Measurements from ENCODE around the gene LTF.
"Not testable (repeated sequence)": the region's sequence is repeated elsewhere in the genome, so short reads cannot be mapped to it uniquely, and the experiment has no call there.

LTF gene

GRCh38 chr3:46400000-46400734 lies 64.5 kb downstream of the LTF start:
- no peak overlapping the region for H3K9ac ChIP-seq (ENCODE audit: low read length)
- H3K4me3 ChIP-seq (ENCODE audit: low read length): no peak overlapping the region
- no peaks in the 10 kb centered on the region for H3K9me3 ChIP-seq (ENCODE audit: control insufficient read depth, low read length)
- H3K4me1 ChIP-seq (ENCODE audit: control insufficient read depth, insufficient read depth, low read length): peaks cover 9% of the 10 kb centered on the region
- no peaks in the 10 kb centered on the region for H3K27me3 ChIP-seq (ENCODE audit: control insufficient read depth, insufficient read depth, low read length)
- H3K36me3 ChIP-seq (ENCODE audit: control insufficient read depth, insufficient read depth, low read length): no peaks in the 10 kb centered on the region

GRCh38 chr3:46399557-46399956 lies 65.1 kb downstream of the LTF start:
- H3K9me3 ChIP-seq (ENCODE audit: control insufficient read depth, low read length): no peaks in the 10 kb centered on the region
- no peak overlapping the region for H3K9ac ChIP-seq (ENCODE audit: low read length)
- no peak overlapping the region for H3K4me3 ChIP-seq (ENCODE audit: low read length)

GRCh38 chr3:46399098-46399497 lies 65.6 kb downstream of the LTF start:
- H3K9ac ChIP-seq (ENCODE audit: low read length): no peak overlapping the region
- H3K4me3 ChIP-seq (ENCODE audit: low read length): no peak overlapping the region
- H3K27me3 ChIP-seq (ENCODE audit: control insufficient read depth, insufficient read depth, low read length): no peaks in the 10 kb centered on the region

More at GRCh38 chr3:46399557-46399956, 65.1 kb downstream of the LTF start:
- Histone ChIP-seq H3K27me3 (ENCODE audit: control insufficient read depth, insufficient read depth, low read length) (no peaks in the 10 kb centered on the region), H3K4me1 (ENCODE audit: control insufficient read depth, insufficient read depth, low read length) (peaks cover 3% of the 10 kb centered on the region), H3K36me3 (ENCODE audit: control insufficient read depth, insufficient read depth, low read length) (no peaks in the 10 kb centered on the region)

GRCh38 chr3:46398186-46398955 lies 66.3 kb downstream of the LTF start:
- Histone ChIP-seq H3K36me3 (ENCODE audit: control insufficient read depth, insufficient read depth, low read length) (no peaks in the 10 kb centered on the region), H3K4me3 (ENCODE audit: low read length) (no peak overlapping the region), H3K4me1 (ENCODE audit: control insufficient read depth, insufficient read depth, low read length) (no peaks in the 10 kb centered on the region), H3K27me3 (ENCODE audit: control insufficient read depth, insufficient read depth, low read length) (no peaks in the 10 kb centered on the region), H3K9ac (ENCODE audit: low read length) (no peak overlapping the region), H3K9me3 (ENCODE audit: control insufficient read depth, low read length) (no peaks in the 10 kb centered on the region)

More at GRCh38 chr3:46399098-46399497, 65.6 kb downstream of the LTF start:
- H3K9me3 ChIP-seq (ENCODE audit: control insufficient read depth, low read length): no peaks in the 10 kb centered on the region
- H3K36me3 ChIP-seq (ENCODE audit: control insufficient read depth, insufficient read depth, low read length): no peaks in the 10 kb centered on the region
- H3K4me1 ChIP-seq (ENCODE audit: control insufficient read depth, insufficient read depth, low read length): no peaks in the 10 kb centered on the region

GRCh38 chr3:46397111-46397510 lies 67.6 kb downstream of the LTF start:
- no peaks in the 10 kb centered on the region for H3K27me3 ChIP-seq (ENCODE audit: control insufficient read depth, insufficient read depth, low read length)
- H3K9ac ChIP-seq (ENCODE audit: low read length): no peak overlapping the region
- no peaks in the 10 kb centered on the region for H3K9me3 ChIP-seq (ENCODE audit: control insufficient read depth, low read length)
- H3K36me3 ChIP-seq (ENCODE audit: control insufficient read depth, insufficient read depth, low read length): no peaks in the 10 kb centered on the region
- no peaks in the 10 kb centered on the region for H3K4me1 ChIP-seq (ENCODE audit: control insufficient read depth, insufficient read depth, low read length)
- H3K4me3 ChIP-seq (ENCODE audit: low read length): no peak overlapping the region

GRCh38 chr3:46395766-46396530 lies 68.8 kb downstream of the LTF start:
- Histone ChIP-seq H3K36me3 (ENCODE audit: control insufficient read depth, insufficient read depth, low read length) (no peaks in the 10 kb centered on the region), H3K9ac (ENCODE audit: low read length) (no peak overlapping the region), H3K9me3 (ENCODE audit: control insufficient read depth, low read length) (no peaks in the 10 kb centered on the region), H3K4me1 (ENCODE audit: control insufficient read depth, insufficient read depth, low read length) (no peaks in the 10 kb centered on the region), H3K4me3 (ENCODE audit: low read length) (no peak overlapping the region), H3K27me3 (ENCODE audit: control insufficient read depth, insufficient read depth, low read length) (no peaks in the 10 kb centered on the region)

- no peak overlapping the region for H3K4me3 ChIP-seq (ENCODE audit: low read length)
- no peaks in the 10 kb centered on the region for H3K27me3 ChIP-seq (ENCODE audit: control insufficient read depth, insufficient read depth, low read length)
- H3K4me1 ChIP-seq (ENCODE audit: control insufficient read depth, insufficient read depth, low read length): no peaks in the 10 kb centered on the region
- no peaks in the 10 kb centered on the region for H3K9me3 ChIP-seq (ENCODE audit: control insufficient read depth, low read length)
- H3K9ac ChIP-seq (ENCODE audit: low read length): no peak overlapping the region
- no peaks in the 10 kb centered on the region for H3K36me3 ChIP-seq (ENCODE audit: control insufficient read depth, insufficient read depth, low read length)
These were observed 69.5 kb downstream of the LTF start for GRCh38 chr3:46395210-46395661.

- Histone ChIP-seq H3K4me3 (ENCODE audit: low read length) (no peak overlapping the region), H3K9me3 (ENCODE audit: control insufficient read depth, low read length) (no peaks in the 10 kb centered on the region)
These were observed 70.9 kb downstream of the LTF start for GRCh38 chr3:46393554-46394434.

GRCh38 chr3:46393011-46393410 lies 71.7 kb downstream of the LTF start:
- H3K9me3 ChIP-seq (ENCODE audit: control insufficient read depth, low read length): no peaks in the 10 kb centered on the region
- H3K4me1 ChIP-seq (ENCODE audit: control insufficient read depth, insufficient read depth, low read length): no peaks in the 10 kb centered on the region
- H3K9ac ChIP-seq (ENCODE audit: low read length): no peak overlapping the region
- no peaks in the 10 kb centered on the region for H3K27me3 ChIP-seq (ENCODE audit: control insufficient read depth, insufficient read depth, low read length)
- no peak overlapping the region for H3K4me3 ChIP-seq (ENCODE audit: low read length)
- H3K36me3 ChIP-seq (ENCODE audit: control insufficient read depth, insufficient read depth, low read length): no peaks in the 10 kb centered on the region

More at GRCh38 chr3:46393554-46394434, 70.9 kb downstream of the LTF start:
- Histone ChIP-seq H3K36me3 (ENCODE audit: control insufficient read depth, insufficient read depth, low read length) (no peaks in the 10 kb centered on the region), H3K9ac (ENCODE audit: low read length) (no peak overlapping the region), H3K4me1 (ENCODE audit: control insufficient read depth, insufficient read depth, low read length) (no peaks in the 10 kb centered on the region), H3K27me3 (ENCODE audit: control insufficient read depth, insufficient read depth, low read length) (no peaks in the 10 kb centered on the region)

GRCh38 chr3:46391526-46391925 lies 73.2 kb downstream of the LTF start:
- not testable (repeated sequence) for H3K9ac ChIP-seq (ENCODE audit: low read length); H3K4me3 ChIP-seq (ENCODE audit: low read length); H3K36me3 ChIP-seq (ENCODE audit: control insufficient read depth, insufficient read depth, low read length); H3K4me1 ChIP-seq (ENCODE audit: control insufficient read depth, insufficient read depth, low read length); H3K27me3 ChIP-seq (ENCODE audit: control insufficient read depth, insufficient read depth, low read length); H3K9me3 ChIP-seq (ENCODE audit: control insufficient read depth, low read length)

- Histone ChIP-seq H3K4me3 (ENCODE audit: low read length) (no peak overlapping the region), H3K9ac (ENCODE audit: low read length) (no peak overlapping the region), H3K4me1 (ENCODE audit: control insufficient read depth, insufficient read depth, low read length) (no peaks in the 10 kb centered on the region), H3K9me3 (ENCODE audit: control insufficient read depth, low read length) (no peaks in the 10 kb centered on the region), H3K36me3 (ENCODE audit: control insufficient read depth, insufficient read depth, low read length) (no peaks in the 10 kb centered on the region), H3K27me3 (ENCODE audit: control insufficient read depth, insufficient read depth, low read length) (no peaks in the 10 kb centered on the region)
These were observed 75.4 kb downstream of the LTF start for GRCh38 chr3:46389306-46389705.

Measured in mucosa of stomach (tissue), 1 donor.